Epidermal melanocyte (primary cell): ENCODE data around the gene ATF2.

Experiments
- DNase-seq: peaks from one replicate; pipeline ENCODE4 v3.0.0; 2011; ENCODE audit warnings: low spot score; ENCODE audit not compliant: insufficient read length

ATF2 gene

GRCh38 chr2:175027755-175028154, 140.2 kb downstream of the ATF2 start:
- DNase-seq, result no peak

- DNase-seq, result no peak
These were observed 141.6 kb downstream of the ATF2 start for GRCh38 chr2:175026385-175026784.

DNA sequence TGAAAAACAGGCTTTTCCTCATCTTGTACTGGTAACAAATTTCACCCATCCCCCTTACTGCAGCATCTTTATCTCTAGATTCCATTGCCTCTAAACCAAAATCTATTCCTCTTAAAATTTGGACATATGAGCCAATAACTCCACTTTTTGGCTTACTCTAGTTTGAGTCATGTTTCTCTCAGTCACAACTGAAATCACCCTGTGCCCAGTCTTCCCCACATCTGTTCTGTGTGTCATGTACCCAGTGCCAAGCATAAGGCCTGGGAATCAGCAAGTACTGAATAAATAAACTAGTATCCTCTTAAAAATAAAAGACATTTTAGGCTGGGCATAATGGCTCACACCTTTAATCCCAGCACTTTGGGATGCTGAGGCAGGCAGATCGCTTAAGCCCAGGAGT, 142.1 kb downstream of the ATF2 start:
- DNase-seq, result no peak

DNA sequence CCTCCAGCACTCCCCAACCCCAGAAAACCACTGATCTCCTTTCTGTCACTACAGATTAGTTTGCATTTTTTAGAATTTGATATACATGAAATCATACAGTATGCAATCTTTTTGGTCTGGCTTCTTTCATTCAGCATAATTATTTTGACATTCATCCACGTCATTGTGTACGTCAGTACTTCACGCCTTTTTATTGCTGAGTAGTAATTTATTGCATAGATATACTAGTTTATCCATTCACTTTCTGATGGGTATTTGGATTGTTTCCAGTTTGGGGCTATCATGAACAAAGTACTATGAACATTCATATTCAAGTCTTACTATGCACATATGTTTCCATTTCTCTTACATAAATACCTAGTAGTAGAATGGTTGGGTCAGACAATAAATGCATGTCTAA, 142.8 kb downstream of the ATF2 start:
- DNase-seq, result no peak

DNA sequence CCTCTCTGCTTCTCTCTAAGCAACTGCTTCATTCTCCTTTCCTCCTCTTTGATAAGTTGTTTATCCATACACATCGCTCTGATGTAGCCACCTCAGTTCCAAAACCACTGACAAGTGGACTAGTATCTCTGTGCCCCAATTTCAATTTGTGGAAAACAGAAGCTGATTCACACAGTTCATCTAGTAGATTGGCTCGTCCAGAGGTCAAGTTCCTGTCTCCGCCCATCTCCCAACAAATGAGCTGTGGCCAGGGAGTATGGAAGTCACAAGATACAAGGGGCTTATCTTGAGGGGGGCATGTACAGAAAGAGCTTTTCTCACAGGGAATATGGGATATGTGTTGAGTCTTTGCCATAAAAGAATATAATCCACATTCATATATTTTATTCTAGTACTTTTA, 145.1 kb downstream of the ATF2 start:
- no peak for DNase-seq
